GM12865 (cell line): Measurements from ENCODE around the gene COL5A3.

ENCODE experiments used
- DNase-seq: peaks from one replicate; pipeline ENCODE4 v3.0.0; 2010; ENCODE audit warnings: low read depth
- H3K4me3 ChIP-seq: 2 replicates; pipeline ENCODE4 v1.5.1; 2011; ENCODE audit warnings: mild to moderate bottlenecking, low read depth, low read length, control low read depth
- CTCF ChIP-seq: IDR thresholded peaks from 2 replicates; pipeline ENCODE4 v1.5.1; 2011; ENCODE audit warnings: low read length, control low read depth, low read depth, inconsistent platforms; ENCODE audit not compliant: insufficient read depth; ENCODE audit errors: missing control alignments

The COL5A3 gene

GRCh38 chr19:9914315-9915207, 95.7 kb downstream of the COL5A3 start:
- peak; percentile 74 for DNase-seq
- peak overlapping the region; percentile 3 for H3K4me3 ChIP-seq
- peak; percentile 52 for TF ChIP-seq CTCF

- DNase-seq: no peak
- H3K4me3 ChIP-seq: no peak overlapping the region; the same call in 1 of the 2 replicates
- no peak for TF ChIP-seq CTCF
Measured at GRCh38 chr19:9914001-9914314, 96.3 kb downstream of the COL5A3 start.

- TF ChIP-seq CTCF: no peak
- no peak for DNase-seq
- H3K4me3 ChIP-seq: no peak overlapping the region
Measured at GRCh38 chr19:9913237-9914000, 96.9 kb downstream of the COL5A3 start.

- DNase-seq: no peak
- no peak overlapping the region for H3K4me3 ChIP-seq
- TF ChIP-seq CTCF: no peak
Measured at GRCh38 chr19:9912551-9913236, 97.6 kb downstream of the COL5A3 start.

GRCh38 chr19:9911524-9912185, 98.6 kb downstream of the COL5A3 start:
- TF ChIP-seq CTCF: no peak
- H3K4me3 ChIP-seq: no peak overlapping the region
- DNase-seq: no peak

- no peak for TF ChIP-seq CTCF
- DNase-seq: no peak
- no peak overlapping the region for H3K4me3 ChIP-seq
Measured at GRCh38 chr19:9910625-9911024, 99.7 kb downstream of the COL5A3 start.
